ENCODE data around the gene EEF1B2.
"Not testable (repeated sequence)": the region's sequence is repeated elsewhere in the genome, so short reads cannot be mapped to it uniquely, and the experiment has no call there.

- TF ChIP-seq REST (IDR thresholded peaks at IDR 0.05; ENCODE audit: unreplicated experiment); CTCF (conservative IDR thresholded peaks at IDR 0.05; ENCODE audit: low read depth in 2 of 2); EZH2 (IDR thresholded peaks at IDR 0.05; ENCODE audit: low read depth, unreplicated experiment); STAT1 (IDR thresholded peaks at IDR 0.05; ENCODE audit: unreplicated experiment); EZH2phosphoT487 (IDR thresholded peaks at IDR 0.05; ENCODE audit: unreplicated experiment); JUNB (IDR thresholded peaks at IDR 0.05; ENCODE audit: unreplicated experiment); POLR2AphosphoS5 (IDR thresholded peaks at IDR 0.05; ENCODE audit: low read depth); ZNF331 (CRISPR knock-in tag; IDR thresholded peaks at IDR 0.05; ENCODE audit: low read depth); NANOG (IDR thresholded peaks at IDR 0.05; ENCODE audit: borderline replicate concordance); CREB1 (CRISPR knock-in tag; IDR thresholded peaks at IDR 0.05; ENCODE audit: low read depth); ZNF462 (CRISPR knock-in tag; IDR thresholded peaks at IDR 0.05): not testable (repeated sequence)
Measured at GRCh38 chr2:206168230-206168629, 8.5 kb downstream of the EEF1B2 start.

Measured in GM23338 (cell line).